Superior temporal gyrus (tissue), 1 donor: ENCODE data around the gene PRADC1.
A peak's percentile ranks its signal among the peaks of the same experiment; 100 is the strongest.

Experiments used
- DNase-seq: peaks from one replicate; pipeline ENCODE4 v3.0.0-alpha.2; 2016; ENCODE audit errors: extremely low spot score

PRADC1 gene

GRCh38 chr2:73235315-73236028 lies 2.4 kb upstream of the PRADC1 start:
- DNase-seq, result no peak

- peak; percentile 98 for DNase-seq
Measured at GRCh38 chr2:73233932-73234832, 1.1 kb upstream of the PRADC1 start, which contains the start of gene CCT7. TSS of gene CCT7 (plus strand) at chr2:73234308. CDS start at chr2:73234379, 71 bp downstream.

GRCh38 chr2:73232403-73233153 lies 461 bp downstream of the PRADC1 start:
- DNase-seq, result no peak

GRCh38 chr2:73228631-73229030 lies 4.4 kb downstream of the PRADC1 start:
- DNase-seq, result no peak

- no peak for DNase-seq
Measured at GRCh38 chr2:73227086-73227485, 6.0 kb downstream of the PRADC1 start.

- no peak for DNase-seq
Measured at GRCh38 chr2:73225513-73226360, 7.3 kb downstream of the PRADC1 start.

- no peak for DNase-seq
Measured at GRCh38 chr2:73223821-73224220, 9.2 kb downstream of the PRADC1 start.

- no peak for DNase-seq
Measured at GRCh38 chr2:73218298-73218697, 14.7 kb downstream of the PRADC1 start.

- no peak for DNase-seq
Measured at GRCh38 chr2:73217826-73218225, 15.2 kb downstream of the PRADC1 start.

GRCh38 chr2:73217160-73217559 lies 15.9 kb downstream of the PRADC1 start:
- DNase-seq, result no peak

GRCh38 chr2:73215254-73215653 lies 17.8 kb downstream of the PRADC1 start:
- DNase-seq, result no peak

- peak; percentile 84 for DNase-seq
Measured at GRCh38 chr2:73214120-73215035, 18.7 kb downstream of the PRADC1 start, which contains the start of gene SMYD5. TSS of gene SMYD5 (plus strand) at chr2:73214245. CDS start at chr2:73214267, 22 bp downstream.

GRCh38 chr2:73212448-73213176 lies 20.4 kb downstream of the PRADC1 start:
- DNase-seq, result peak; percentile 81

- no peak for DNase-seq
Measured at GRCh38 chr2:73212098-73212447, 21.0 kb downstream of the PRADC1 start.

GRCh38 chr2:73210696-73211095 lies 22.3 kb downstream of the PRADC1 start:
- DNase-seq, result no peak

GRCh38 chr2:73210019-73210418 lies 23.0 kb downstream of the PRADC1 start:
- DNase-seq, result no peak

GRCh38 chr2:73208258-73208657 lies 24.8 kb downstream of the PRADC1 start:
- DNase-seq, result no peak

- DNase-seq, result no peak
Measured at GRCh38 chr2:73205611-73206010, 27.4 kb downstream of the PRADC1 start.

GRCh38 chr2:73203055-73203681 lies 29.9 kb downstream of the PRADC1 start:
- DNase-seq, result no peak
